ENCODE results near the gene GNG13.
"Not testable (repeated sequence)": the region's sequence is repeated elsewhere in the genome, so short reads cannot be mapped to it uniquely, and the experiment has no call there.

GNG13 gene

DNA sequence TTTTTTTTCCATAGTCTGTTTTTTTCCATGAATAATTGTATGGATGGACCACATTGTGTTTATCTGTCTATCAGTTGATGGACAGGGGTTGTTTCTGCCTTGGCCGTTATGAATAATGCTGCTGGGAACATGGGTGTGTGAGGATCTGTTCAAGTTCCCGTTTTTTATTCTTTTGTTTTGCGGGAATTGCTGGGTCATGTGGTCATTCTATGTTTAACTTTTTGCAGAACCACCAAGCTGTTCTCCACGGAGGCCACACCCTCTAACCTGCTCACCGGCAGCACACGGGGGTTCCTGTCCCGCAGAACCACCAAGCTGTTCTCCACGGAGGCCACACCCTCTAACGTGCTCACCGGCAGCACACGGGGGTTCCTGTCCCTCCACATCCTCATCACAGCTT is 45.9 kb downstream of the GNG13 start:
- H3K36me3 ChIP-seq (ENCODE audit: insufficient read depth, low read length), result no peaks in the 10 kb centered on the region
- no peaks in the 10 kb centered on the region for H3K9me3 ChIP-seq (ENCODE audit: insufficient read depth, low read depth, low read length)
- no peak overlapping the region for H3K27ac ChIP-seq (ENCODE audit: low read depth, low read length)
- H3K9ac ChIP-seq (ENCODE audit: low read depth, low read length), result no peak overlapping the region
- peaks cover 8% of the 10 kb centered on the region for H3K4me1 ChIP-seq (ENCODE audit: insufficient read depth, low read length)
- no peaks in the 10 kb centered on the region for H3K27me3 ChIP-seq (ENCODE audit: insufficient read depth, low read length)
- 80% methylated on average over 11 of the region's 11 CpGs for WGBS
- H3K4me3 ChIP-seq (ENCODE audit: low read length), result no peak overlapping the region

DNA sequence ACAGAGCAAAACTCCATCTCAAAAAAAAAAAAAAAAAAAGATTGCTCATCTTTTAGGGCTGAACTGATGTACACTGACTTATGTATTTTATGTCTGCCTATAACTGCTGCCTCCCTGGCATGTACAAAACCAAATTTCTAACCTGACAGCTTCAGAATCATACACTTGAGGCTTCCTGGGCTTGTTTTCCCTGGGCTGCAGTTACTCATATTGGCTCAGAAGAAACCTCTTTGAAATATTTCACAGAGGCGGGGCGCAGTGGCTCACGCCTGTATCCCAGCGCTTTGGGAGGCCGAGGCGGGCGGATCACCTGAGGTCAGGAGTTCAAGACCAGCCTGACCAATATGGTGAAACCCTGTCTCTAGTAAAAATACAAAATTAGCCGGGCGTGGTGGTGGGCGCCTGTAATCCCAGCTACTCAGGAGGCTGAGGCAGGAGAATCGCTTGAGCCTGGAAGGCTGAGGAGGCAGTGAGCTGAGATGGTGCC is 46.4 kb downstream of the GNG13 start:
- H3K4me3 ChIP-seq (ENCODE audit: low read length); H3K36me3 ChIP-seq (ENCODE audit: insufficient read depth, low read length); H3K9me3 ChIP-seq (ENCODE audit: insufficient read depth, low read depth, low read length); H3K9ac ChIP-seq (ENCODE audit: low read depth, low read length); H3K27me3 ChIP-seq (ENCODE audit: insufficient read depth, low read length); H3K4me1 ChIP-seq (ENCODE audit: insufficient read depth, low read length); H3K27ac ChIP-seq (ENCODE audit: low read depth, low read length): not testable (repeated sequence)
- WGBS, result 95% methylated on average over 11 of the region's 11 CpGs

DNA sequence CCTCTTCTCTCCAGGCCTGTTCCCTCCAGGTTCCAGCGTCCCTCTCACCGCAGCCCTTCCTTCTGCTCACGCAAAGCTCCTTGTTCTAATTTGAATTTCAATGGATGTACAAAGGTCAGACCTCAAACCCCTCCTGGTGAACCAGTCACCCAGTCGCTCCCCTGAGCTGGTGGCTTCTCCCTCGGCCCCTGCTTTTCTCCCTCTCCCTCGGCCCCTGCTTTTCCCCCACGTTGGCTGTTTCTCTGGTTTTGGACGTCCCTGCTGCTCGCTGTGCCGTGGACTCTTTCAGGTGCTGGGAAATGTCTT is 48.6 kb downstream of the GNG13 start:
- H3K4me1 ChIP-seq (ENCODE audit: insufficient read depth, low read length), result peaks cover 8% of the 10 kb centered on the region
- no peak overlapping the region for H3K9ac ChIP-seq (ENCODE audit: low read depth, low read length)
- no peaks in the 10 kb centered on the region for H3K36me3 ChIP-seq (ENCODE audit: insufficient read depth, low read length)
- H3K27me3 ChIP-seq (ENCODE audit: insufficient read depth, low read length), result no peaks in the 10 kb centered on the region
- no peak overlapping the region for H3K4me3 ChIP-seq (ENCODE audit: low read length)
- WGBS, result 23% methylated on average over 10 of the region's 10 CpGs
- no peaks in the 10 kb centered on the region for H3K9me3 ChIP-seq (ENCODE audit: insufficient read depth, low read depth, low read length)
- H3K27ac ChIP-seq (ENCODE audit: low read depth, low read length), result no peak overlapping the region

DNA sequence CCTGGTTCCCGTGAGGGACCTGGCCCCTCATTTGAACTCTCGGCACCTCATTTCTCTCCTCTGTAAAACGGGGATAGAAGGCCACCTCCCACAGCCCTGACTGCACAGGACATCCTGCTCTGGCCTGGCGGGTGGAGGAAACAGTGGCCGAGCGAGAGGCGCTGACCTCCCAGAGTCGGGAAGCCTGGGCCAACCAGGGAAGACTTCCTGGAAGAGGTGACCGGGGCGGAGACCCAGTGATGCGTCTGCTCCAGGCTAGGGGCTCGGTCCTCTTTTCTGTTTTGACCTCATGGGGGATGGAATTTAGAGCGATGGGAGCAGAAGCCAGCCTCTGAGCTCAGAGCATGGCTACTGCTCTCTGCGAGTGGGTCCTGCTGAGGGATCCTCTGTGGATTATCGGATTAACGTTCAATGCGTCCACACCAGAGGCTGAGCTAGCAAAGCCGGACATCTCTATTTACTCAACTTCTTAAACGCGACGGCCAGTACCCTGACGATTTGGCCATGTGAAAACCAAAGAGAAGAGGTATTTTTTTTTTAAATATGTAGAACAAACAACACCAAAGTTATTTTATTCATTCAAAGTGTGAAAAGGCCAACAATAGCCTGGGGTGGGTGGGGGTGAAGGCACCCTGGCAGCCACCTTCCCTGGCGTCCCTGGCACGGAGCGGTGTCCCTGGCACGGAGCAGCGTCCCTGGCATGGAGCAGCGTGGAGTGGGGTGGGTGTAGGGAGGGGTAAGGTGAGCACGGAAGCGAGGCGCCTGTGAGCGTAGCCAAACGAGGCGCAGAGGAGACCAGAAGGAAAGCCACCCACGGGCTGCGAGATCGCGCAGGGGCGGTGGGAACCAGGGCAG is 49.2 kb downstream of the GNG13 start:
- peaks cover 8% of the 10 kb centered on the region for H3K4me1 ChIP-seq (ENCODE audit: insufficient read depth, low read length)
- 66% methylated on average over 39 of the region's 39 CpGs for WGBS
- no peak overlapping the region for H3K4me3 ChIP-seq (ENCODE audit: low read length)
- no peaks in the 10 kb centered on the region for H3K27me3 ChIP-seq (ENCODE audit: insufficient read depth, low read length)
- H3K27ac ChIP-seq (ENCODE audit: low read depth, low read length), result no peak overlapping the region
- no peaks in the 10 kb centered on the region for H3K36me3 ChIP-seq (ENCODE audit: insufficient read depth, low read length)
- H3K9me3 ChIP-seq (ENCODE audit: insufficient read depth, low read depth, low read length), result no peaks in the 10 kb centered on the region
- no peak overlapping the region for H3K9ac ChIP-seq (ENCODE audit: low read depth, low read length)

DNA sequence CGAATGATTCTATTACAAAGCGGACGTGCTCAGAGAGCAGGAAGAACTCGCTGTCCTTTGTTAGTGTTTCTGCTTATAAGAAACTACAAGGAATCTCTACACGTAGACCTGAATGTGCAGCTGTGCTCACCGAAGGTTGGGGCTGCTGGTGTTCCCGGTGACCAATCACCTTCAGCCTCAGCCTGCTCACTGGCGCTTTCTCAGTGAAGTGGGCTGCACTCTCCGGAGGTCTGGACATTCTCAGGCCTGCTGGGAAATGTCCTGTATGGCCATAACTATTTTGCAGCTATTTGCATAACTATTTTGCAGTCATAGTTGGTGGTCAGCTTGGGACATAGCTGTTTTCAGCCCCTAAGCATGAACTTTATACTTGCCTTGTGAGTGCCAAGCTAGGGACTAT is 50.0 kb downstream of the GNG13 start:
- no peak overlapping the region for H3K4me3 ChIP-seq (ENCODE audit: low read length)
- H3K9ac ChIP-seq (ENCODE audit: low read depth, low read length), result no peak overlapping the region
- H3K9me3 ChIP-seq (ENCODE audit: insufficient read depth, low read depth, low read length), result no peaks in the 10 kb centered on the region
- no peaks in the 10 kb centered on the region for H3K36me3 ChIP-seq (ENCODE audit: insufficient read depth, low read length)
- H3K27ac ChIP-seq (ENCODE audit: low read depth, low read length), result no peak overlapping the region
- H3K4me1 ChIP-seq (ENCODE audit: insufficient read depth, low read length), result peaks cover 8% of the 10 kb centered on the region
- no peaks in the 10 kb centered on the region for H3K27me3 ChIP-seq (ENCODE audit: insufficient read depth, low read length)
- WGBS, result 80% methylated on average over 9 of the region's 9 CpGs

DNA sequence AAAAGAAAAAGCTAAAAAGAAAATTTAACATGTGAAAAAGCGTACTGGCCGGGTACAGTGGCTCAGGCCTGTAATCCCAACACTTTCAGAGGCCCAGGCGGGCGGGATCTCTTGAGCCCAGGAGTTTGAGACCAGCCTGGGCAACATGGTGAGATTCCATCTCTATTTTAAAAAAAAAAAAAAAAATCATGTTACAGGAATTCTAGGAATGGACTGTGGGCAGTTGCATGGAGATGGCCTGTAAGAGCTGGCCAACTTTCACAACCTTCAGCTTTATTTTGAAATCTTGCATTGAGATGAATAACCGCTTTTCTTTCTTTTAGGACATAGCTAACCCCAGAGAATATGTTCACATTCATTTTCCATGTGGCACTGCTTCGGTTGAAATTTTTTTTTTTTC is 51.5 kb downstream of the GNG13 start:
- H3K4me1 ChIP-seq (ENCODE audit: insufficient read depth, low read length), result peaks cover 8% of the 10 kb centered on the region

More for the DNA sequence above, 51.5 kb downstream of the GNG13 start:
- Histone ChIP-seq H3K27ac (ENCODE audit: low read depth, low read length) (no peak overlapping the region), H3K9me3 (ENCODE audit: insufficient read depth, low read depth, low read length) (no peaks in the 10 kb centered on the region), H3K4me3 (ENCODE audit: low read length) (no peak overlapping the region), H3K36me3 (ENCODE audit: insufficient read depth, low read length) (no peaks in the 10 kb centered on the region), H3K9ac (ENCODE audit: low read depth, low read length) (no peak overlapping the region), H3K27me3 (ENCODE audit: insufficient read depth, low read length) (no peaks in the 10 kb centered on the region)
- 96% methylated on average over 6 of the region's 6 CpGs for WGBS

Data from HUES64 (cell line).